ENCODE results near the gene SLC30A5. TPM values are rescaled to one million over a fixed set of nuclear protein-coding genes. Genes with fewer than 3 reads are reported as not detected.

The SLC30A5 gene
- total RNA-seq, 4 donors from 2014 or later, result 29.2 to 35.1 (median 32.5) TPM

DNA sequence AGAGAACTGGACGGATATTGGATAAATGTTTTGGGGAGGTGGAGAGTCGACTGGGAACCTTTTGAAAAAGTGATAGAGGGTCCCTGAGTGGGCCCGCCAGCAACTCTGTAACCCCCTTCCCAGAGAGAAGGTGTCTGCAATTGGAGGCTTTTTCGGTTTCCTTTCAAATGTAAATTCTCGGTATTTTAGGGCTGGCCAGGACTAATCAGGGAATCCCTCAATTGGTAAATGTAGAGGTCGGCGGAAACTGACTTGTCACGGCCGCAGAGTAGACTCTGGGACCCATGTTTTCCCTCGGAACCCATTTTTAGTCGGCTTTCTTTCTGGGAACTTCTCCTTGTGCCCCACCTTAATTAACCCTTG, 73.7 kb downstream of the SLC30A5 start:
- no peaks in the 10 kb centered on the region for H3K9me3 ChIP-seq
- TF ChIP-seq, protein P1, sequence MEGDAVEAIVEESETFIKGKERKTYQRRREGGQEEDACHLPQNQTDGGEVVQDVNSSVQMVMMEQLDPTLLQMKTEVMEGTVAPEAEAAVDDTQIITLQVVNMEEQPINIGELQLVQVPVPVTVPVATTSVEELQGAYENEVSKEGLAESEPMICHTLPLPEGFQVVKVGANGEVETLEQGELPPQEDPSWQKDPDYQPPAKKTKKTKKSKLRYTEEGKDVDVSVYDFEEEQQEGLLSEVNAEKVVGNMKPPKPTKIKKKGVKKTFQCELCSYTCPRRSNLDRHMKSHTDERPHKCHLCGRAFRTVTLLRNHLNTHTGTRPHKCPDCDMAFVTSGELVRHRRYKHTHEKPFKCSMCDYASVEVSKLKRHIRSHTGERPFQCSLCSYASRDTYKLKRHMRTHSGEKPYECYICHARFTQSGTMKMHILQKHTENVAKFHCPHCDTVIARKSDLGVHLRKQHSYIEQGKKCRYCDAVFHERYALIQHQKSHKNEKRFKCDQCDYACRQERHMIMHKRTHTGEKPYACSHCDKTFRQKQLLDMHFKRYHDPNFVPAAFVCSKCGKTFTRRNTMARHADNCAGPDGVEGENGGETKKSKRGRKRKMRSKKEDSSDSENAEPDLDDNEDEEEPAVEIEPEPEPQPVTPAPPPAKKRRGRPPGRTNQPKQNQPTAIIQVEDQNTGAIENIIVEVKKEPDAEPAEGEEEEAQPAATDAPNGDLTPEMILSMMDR (IDR thresholded peaks at IDR 0.05), result no peak
- TF ChIP-seq POLR2A (IDR thresholded peaks at IDR 0.05; ENCODE audit: low read depth) (no peak), EP300 (IDR thresholded peaks at IDR 0.05) (no peak), POLR2AphosphoS5 (IDR thresholded peaks at IDR 0.05) (no peak)
- DNase-seq (ENCODE audit: extremely low spot score), result no peak
- peaks cover 9 to 18% (median 15%) of the 10 kb centered on the region in 4 donors for H3K4me1 ChIP-seq
- H3K27ac ChIP-seq (replicated peaks in 1 of 4), result peak overlapping the region; percentile 35 to 66 (median 51)
- H3K4me3 ChIP-seq, result peak overlapping the region; percentile 69 to 79 (median 72)
- intact Hi-C loops (cut with DNase I), result loop anchor here (5.0 to 10.0 kb wide), 2 partner anchors 47 to 70 kb away; a partner anchor contains a TSS
- H3K27me3 ChIP-seq, result no peaks in the 10 kb centered on the region
- peaks cover 0 to 14% (median 6%) of the 10 kb centered on the region in 4 donors for H3K36me3 ChIP-seq
- 0% methylated on average over 11 of the region's 11 CpGs for WGBS

DNA sequence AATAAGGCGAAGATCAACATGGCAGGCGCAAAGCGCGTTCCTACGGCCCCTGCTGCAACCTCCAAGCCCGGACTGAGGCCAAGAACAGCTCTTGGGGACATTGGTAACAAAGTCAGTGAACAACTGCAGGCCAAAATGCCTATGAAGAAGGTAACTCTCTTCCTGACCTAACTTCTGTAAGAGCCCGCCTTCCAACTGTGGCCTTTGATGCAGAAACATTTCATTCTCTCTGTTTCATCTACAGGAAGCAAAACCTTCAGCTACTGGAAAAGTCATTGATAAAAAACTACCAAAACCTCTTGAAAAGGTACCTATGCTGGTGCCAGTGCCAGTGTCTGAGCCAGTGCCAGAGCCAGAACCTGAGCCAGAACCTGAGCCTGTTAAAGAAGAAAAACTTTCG, 74.1 kb downstream of the SLC30A5 start:
- H3K27ac ChIP-seq (replicated peaks in 1 of 4), result no peak overlapping the region
- H3K36me3 ChIP-seq, result peaks cover 0 to 15% (median 6%) of the 10 kb centered on the region in 4 donors
- intact Hi-C loops (cut with DNase I), result loop anchor here (5.0 to 10.0 kb wide), 2 partner anchors 47 to 69 kb away; a partner anchor contains a TSS
- H3K4me3 ChIP-seq, result peak overlapping the region; percentile 69 to 79 (median 72)
- TF ChIP-seq POLR2AphosphoS5 (IDR thresholded peaks at IDR 0.05) (no peak), EP300 (IDR thresholded peaks at IDR 0.05) (no peak), POLR2A (IDR thresholded peaks at IDR 0.05; ENCODE audit: low read depth) (no peak)
- TF ChIP-seq, protein P1 (IDR thresholded peaks at IDR 0.05), result no peak
- 35% methylated on average over 8 of the region's 8 CpGs for WGBS
- H3K27me3 ChIP-seq, result no peaks in the 10 kb centered on the region
- H3K9me3 ChIP-seq, result no peaks in the 10 kb centered on the region
- no peak for DNase-seq (ENCODE audit: extremely low spot score)
- H3K4me1 ChIP-seq, result peaks cover 9 to 18% (median 15%) of the 10 kb centered on the region in 4 donors

DNA sequence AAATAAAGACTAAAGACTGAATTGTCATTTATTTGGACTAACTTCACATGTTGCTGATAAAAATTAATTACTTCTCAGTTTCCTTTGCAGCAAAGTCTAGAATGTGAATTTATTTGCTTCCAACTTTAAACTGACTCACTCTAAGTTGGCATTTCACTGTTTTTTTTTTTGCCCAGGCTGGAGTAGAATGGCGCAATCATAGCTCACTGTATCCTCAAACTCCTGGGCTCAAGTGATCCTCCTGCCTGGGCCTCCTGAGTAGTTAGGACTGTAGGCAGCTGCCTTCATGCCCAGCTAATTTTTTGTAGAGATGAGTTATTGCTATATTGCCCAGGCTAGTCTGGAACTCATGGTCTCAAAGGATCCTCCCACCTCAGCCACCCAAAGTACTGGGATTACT, 76.7 kb downstream of the SLC30A5 start:
- DNase-seq (ENCODE audit: extremely low spot score), result no peak
- intact Hi-C loops (cut with DNase I), result no loop called here
- Histone ChIP-seq H3K27ac (replicated peaks in 1 of 4) (no peak overlapping the region), H3K36me3 (peaks cover 0 to 33% (median 20%) of the 10 kb centered on the region in 4 donors), H3K27me3 (no peaks in the 10 kb centered on the region), H3K9me3 (no peaks in the 10 kb centered on the region), H3K4me1 (peaks cover 9 to 18% (median 15%) of the 10 kb centered on the region in 4 donors), H3K4me3 (no peak overlapping the region)
- TF ChIP-seq, protein P1 (IDR thresholded peaks at IDR 0.05), result no peak
- TF ChIP-seq EP300 (IDR thresholded peaks at IDR 0.05) (no peak), POLR2A (IDR thresholded peaks at IDR 0.05; ENCODE audit: low read depth) (no peak), POLR2AphosphoS5 (IDR thresholded peaks at IDR 0.05) (no peak)
- 100% methylated on average over 1 of the region's 1 CpG for WGBS

DNA sequence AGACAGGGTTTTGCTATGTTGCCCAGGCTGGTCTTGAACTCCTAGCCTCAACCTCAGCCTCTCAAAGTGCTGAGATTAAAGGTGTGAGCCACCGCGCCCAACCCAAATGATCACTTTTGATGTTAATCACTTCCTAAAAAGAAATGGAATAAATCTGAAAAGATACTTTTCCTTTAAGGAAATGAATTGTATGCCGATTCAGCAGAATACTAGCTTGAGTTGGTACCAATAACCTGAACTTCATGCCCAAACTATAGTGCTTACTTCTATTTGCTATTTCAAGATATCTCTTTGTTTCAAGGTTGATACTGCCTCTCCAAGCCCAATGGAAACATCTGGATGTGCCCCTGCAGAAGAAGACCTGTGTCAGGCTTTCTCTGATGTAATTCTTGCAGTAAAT, 77.2 kb downstream of the SLC30A5 start:
- H3K9me3 ChIP-seq, result no peaks in the 10 kb centered on the region
- peaks cover 9 to 18% (median 15%) of the 10 kb centered on the region in 4 donors for H3K4me1 ChIP-seq
- H3K27me3 ChIP-seq, result no peaks in the 10 kb centered on the region
- H3K36me3 ChIP-seq, result peaks cover 0 to 38% (median 24%) of the 10 kb centered on the region in 4 donors
- DNase-seq (ENCODE audit: extremely low spot score), result no peak
- H3K27ac ChIP-seq (replicated peaks in 1 of 4), result no peak overlapping the region
- H3K4me3 ChIP-seq, result no peak overlapping the region
- intact Hi-C loops (cut with DNase I), result no loop called here
- WGBS, result 99% methylated on average over 3 of the region's 3 CpGs
- TF ChIP-seq POLR2A (IDR thresholded peaks at IDR 0.05; ENCODE audit: low read depth) (no peak), EP300 (IDR thresholded peaks at IDR 0.05) (no peak)

Small RNAs within 50 kb of the gene (small RNA-seq; reads per million reads assigned to genes)
- gene SNORA50D (0 reads per million in 3 donors), gene SUMO2P4 (0 reads per million in 3 donors)

Other genes with a start within 250 kb of the SLC30A5 start
- 1 to 10 TPM in 3 of 4 donors, under 1 TPM in 1; 0.83 to 2.8 (median 2.2) TPM for gene CCNB1, start 73.1 kb downstream of the SLC30A5 start, total RNA-seq
- gene CENPH, start 95.6 kb downstream of the SLC30A5 start, total RNA-seq, result 1 to 10 TPM in 2 of 4 donors, under 1 TPM in 1, not detected in 1; 0.66 to 2.4 (median 2.2) TPM
- gene CDK7, start 140.9 kb downstream of the SLC30A5 start, total RNA-seq, result 10 to 100 TPM; 16.1 to 27.4 (median 23.5) TPM
- gene CCDC125, start 238.8 kb downstream of the SLC30A5 start, total RNA-seq, result 1 to 10 TPM; 2.3 to 4.2 (median 3.1) TPM

All from esophagus muscularis mucosa (tissue), 4 donors.